Stimulated activated CD4-positive, alpha-beta T cell treated with anti-CD3 and anti-CD28 coated beads, TNF-alpha, amount 100 ng/mL, for 1 hour (primary cell): ENCODE data around the gene IL1RAPL2.
A peak's percentile ranks its signal among the peaks of the same experiment; 100 is the strongest.
"Not testable (repeated sequence)": the region's sequence is repeated elsewhere in the genome, so short reads cannot be mapped to it uniquely, and the experiment has no call there.

Source experiments
- DNase-seq, 3 donors: peaks; one replicate each; pipeline ENCODE4 v3.0.0-alpha.2; 2020; ENCODE audit warnings: low read depth in 3 of 3, low spot score in 1 of 3

Gene IL1RAPL2

GRCh38 chrX:104842646-104843045 is 276.6 kb downstream of the IL1RAPL2 start:
- no peak for DNase-seq

GRCh38 chrX:104852241-104852640 is 286.2 kb downstream of the IL1RAPL2 start:
- DNase-seq = no peak

- no peak for DNase-seq
These were observed 288.2 kb downstream of the IL1RAPL2 start for GRCh38 chrX:104854188-104854587.

GRCh38 chrX:104854790-104855340 is 288.9 kb downstream of the IL1RAPL2 start:
- no peak for DNase-seq

- DNase-seq = no peak
These were observed 297.5 kb downstream of the IL1RAPL2 start for GRCh38 chrX:104863466-104863865.

GRCh38 chrX:104864296-104864695 is 298.3 kb downstream of the IL1RAPL2 start:
- no peak for DNase-seq

- DNase-seq = no peak
These were observed 311.5 kb downstream of the IL1RAPL2 start for GRCh38 chrX:104877504-104877903.

GRCh38 chrX:104902070-104902469 is 336.1 kb downstream of the IL1RAPL2 start:
- DNase-seq = no peak

- DNase-seq = not testable (repeated sequence)
These were observed 343.7 kb downstream of the IL1RAPL2 start for GRCh38 chrX:104909694-104910093.

- no peak for DNase-seq
These were observed 347.3 kb downstream of the IL1RAPL2 start for GRCh38 chrX:104913348-104913747.

GRCh38 chrX:104914686-104915085 is 348.7 kb downstream of the IL1RAPL2 start:
- DNase-seq = not testable (repeated sequence)

GRCh38 chrX:104918122-104918521 is 352.1 kb downstream of the IL1RAPL2 start:
- DNase-seq = no peak

- DNase-seq = no peak
These were observed 355.7 kb downstream of the IL1RAPL2 start for GRCh38 chrX:104921584-104922205.

GRCh38 chrX:104922206-104922621 is 356.2 kb downstream of the IL1RAPL2 start:
- peak; percentile 3 to 18 (median 7) for DNase-seq

GRCh38 chrX:104929324-104929723 is 363.3 kb downstream of the IL1RAPL2 start:
- no peak for DNase-seq

- DNase-seq = no peak
These were observed 369.6 kb downstream of the IL1RAPL2 start for GRCh38 chrX:104935581-104935980.

- DNase-seq = no peak
These were observed 387.3 kb downstream of the IL1RAPL2 start for GRCh38 chrX:104953251-104953650.

- no peak for DNase-seq
These were observed 395.9 kb downstream of the IL1RAPL2 start for GRCh38 chrX:104961926-104962325.

- DNase-seq = no peak
These were observed 402.2 kb downstream of the IL1RAPL2 start for GRCh38 chrX:104968241-104968640.

- no peak for DNase-seq
These were observed 406.7 kb downstream of the IL1RAPL2 start for GRCh38 chrX:104972737-104973136.

GRCh38 chrX:104987063-104987462 is 421.1 kb downstream of the IL1RAPL2 start:
- DNase-seq = no peak

- DNase-seq = no peak
These were observed 422.0 kb downstream of the IL1RAPL2 start for GRCh38 chrX:104988038-104988437.

- no peak for DNase-seq
These were observed 429.5 kb downstream of the IL1RAPL2 start for GRCh38 chrX:104995546-104995945.
